SK-N-MC (cell line): ENCODE data around the gene ZNF652.

Source experiments
- DNase-seq: peaks from one replicate; pipeline ENCODE4 v3.0.0-alpha.2; 2011; ENCODE audit warnings: low read depth, low spot score
- H3K27ac ChIP-seq: fragments of 200-600 bp; sonication (generic); 2 replicates; pipeline ENCODE4 v1.5.1; 2016; ENCODE audit warnings: mixed run types
- H3K36me3 ChIP-seq: fragments of 200-600 bp; sonication (generic); 2 replicates; pipeline ENCODE4 v1.6.1; 2017; ENCODE audit warnings: antibody characterized with exemption, low read length, mixed read lengths; ENCODE audit not compliant: insufficient read depth
- H3K4me3 ChIP-seq: fragments of 200-600 bp; sonication (generic); 2 replicates; pipeline ENCODE4 v1.5.1; 2016
- H3K9ac ChIP-seq: fragments of 200-600 bp; sonication (generic); 2 replicates; pipeline ENCODE4 v1.8.0; 2017; ENCODE audit warnings: mixed run types, mixed read lengths; ENCODE audit not compliant: insufficient read length
- H3K9me3 ChIP-seq: fragments of 200-600 bp; sonication (generic); 2 replicates; pipeline ENCODE4 v1.6.1; 2017; ENCODE audit warnings: low read depth, mild to moderate bottlenecking, antibody characterized with exemption, low read length, moderate library complexity, mixed read lengths
- EZH2 ChIP-seq: fragments of 200-600 bp; sonication (generic); IDR thresholded peaks from one replicate; pipeline ENCODE4 v1.6.1; 2017; ENCODE audit warnings: antibody characterized with exemption
- FOXP2 ChIP-seq: optimal IDR thresholded peaks from 2 replicates; pipeline ENCODE3; 2011; ENCODE audit warnings: mild to moderate bottlenecking, moderate library complexity; ENCODE audit not compliant: insufficient read depth; ENCODE audit errors: extremely low read length, control extremely low read depth
- POLR2AphosphoS5 ChIP-seq: IDR thresholded peaks from 2 replicates; pipeline ENCODE4 v1.6.1; 2012; ENCODE audit warnings: mild to moderate bottlenecking, low read depth, low read length, borderline replicate concordance

Gene ZNF652

GRCh38 chr17:49388692-49389513 lies 26.9 kb upstream of the ZNF652 start:
- H3K9ac ChIP-seq = no peak overlapping the region

GRCh38 chr17:49388290-49388640 lies 26.2 kb upstream of the ZNF652 start:
- Histone ChIP-seq H3K36me3 (no peaks in the 10 kb centered on the region), H3K4me3 (no peak overlapping the region), H3K9me3 (no peaks in the 10 kb centered on the region), H3K9ac (no peak overlapping the region), H3K27ac (no peak overlapping the region)
- TF ChIP-seq POLR2AphosphoS5 = no peak
- TF ChIP-seq FOXP2 = no peak
- no peak for TF ChIP-seq EZH2
- no peak for DNase-seq

More at GRCh38 chr17:49388692-49389513, 26.9 kb upstream of the ZNF652 start:
- Histone ChIP-seq H3K9me3 (no peaks in the 10 kb centered on the region), H3K27ac (no peak overlapping the region; the same call in 1 of the 2 replicates), H3K36me3 (no peaks in the 10 kb centered on the region), H3K4me3 (no peak overlapping the region)
- DNase-seq = no peak
- TF ChIP-seq POLR2AphosphoS5 (no peak), FOXP2 (no peak), EZH2 (no peak)

- Histone ChIP-seq H3K9me3 (no peaks in the 10 kb centered on the region), H3K27ac (no peak overlapping the region), H3K4me3 (no peak overlapping the region), H3K36me3 (no peaks in the 10 kb centered on the region), H3K9ac (no peak overlapping the region)
- no peak for DNase-seq
- TF ChIP-seq POLR2AphosphoS5 (no peak), FOXP2 (no peak), EZH2 (no peak)
Measured at GRCh38 chr17:49387498-49388289, 25.6 kb upstream of the ZNF652 start.

GRCh38 chr17:49386373-49386772 lies 24.3 kb upstream of the ZNF652 start:
- no peak overlapping the region for H3K4me3 ChIP-seq
- DNase-seq = no peak
- no peak for TF ChIP-seq POLR2AphosphoS5
- TF ChIP-seq EZH2 = no peak
- TF ChIP-seq FOXP2 = no peak
- H3K36me3 ChIP-seq = no peaks in the 10 kb centered on the region
- H3K9me3 ChIP-seq = no peaks in the 10 kb centered on the region
- H3K9ac ChIP-seq = no peak overlapping the region
- no peak overlapping the region for H3K27ac ChIP-seq

- DNase-seq = no peak
- H3K27ac ChIP-seq = no peak overlapping the region
- TF ChIP-seq POLR2AphosphoS5 (no peak), EZH2 (no peak), FOXP2 (no peak)
- no peaks in the 10 kb centered on the region for H3K36me3 ChIP-seq
- no peak overlapping the region for H3K4me3 ChIP-seq
- no peak overlapping the region for H3K9ac ChIP-seq
- H3K9me3 ChIP-seq = no peaks in the 10 kb centered on the region
Measured at GRCh38 chr17:49384951-49385350, 22.9 kb upstream of the ZNF652 start.

GRCh38 chr17:49383060-49383459 lies 21.0 kb upstream of the ZNF652 start:
- TF ChIP-seq EZH2 (no peak), POLR2AphosphoS5 (no peak), FOXP2 (no peak)
- no peak overlapping the region for H3K27ac ChIP-seq
- H3K9me3 ChIP-seq = no peaks in the 10 kb centered on the region
- H3K4me3 ChIP-seq = no peak overlapping the region
- no peak for DNase-seq
- H3K9ac ChIP-seq = no peak overlapping the region
- H3K36me3 ChIP-seq = no peaks in the 10 kb centered on the region

GRCh38 chr17:49382556-49382955 lies 20.5 kb upstream of the ZNF652 start:
- no peak overlapping the region for H3K27ac ChIP-seq
- H3K9me3 ChIP-seq = no peaks in the 10 kb centered on the region
- H3K9ac ChIP-seq = no peak overlapping the region
- no peak overlapping the region for H3K4me3 ChIP-seq
- no peaks in the 10 kb centered on the region for H3K36me3 ChIP-seq
- TF ChIP-seq FOXP2 (no peak), EZH2 (no peak), POLR2AphosphoS5 (no peak)
- no peak for DNase-seq

- no peaks in the 10 kb centered on the region for H3K9me3 ChIP-seq
- no peak overlapping the region for H3K9ac ChIP-seq
- no peak overlapping the region for H3K4me3 ChIP-seq
- TF ChIP-seq POLR2AphosphoS5 = no peak
- TF ChIP-seq FOXP2 = no peak
- TF ChIP-seq EZH2 = no peak
- no peak overlapping the region for H3K27ac ChIP-seq
- no peak for DNase-seq
- no peaks in the 10 kb centered on the region for H3K36me3 ChIP-seq
Measured at GRCh38 chr17:49381793-49382192, 19.7 kb upstream of the ZNF652 start.
